ENCODE data around the gene PCDH9.

DNA sequence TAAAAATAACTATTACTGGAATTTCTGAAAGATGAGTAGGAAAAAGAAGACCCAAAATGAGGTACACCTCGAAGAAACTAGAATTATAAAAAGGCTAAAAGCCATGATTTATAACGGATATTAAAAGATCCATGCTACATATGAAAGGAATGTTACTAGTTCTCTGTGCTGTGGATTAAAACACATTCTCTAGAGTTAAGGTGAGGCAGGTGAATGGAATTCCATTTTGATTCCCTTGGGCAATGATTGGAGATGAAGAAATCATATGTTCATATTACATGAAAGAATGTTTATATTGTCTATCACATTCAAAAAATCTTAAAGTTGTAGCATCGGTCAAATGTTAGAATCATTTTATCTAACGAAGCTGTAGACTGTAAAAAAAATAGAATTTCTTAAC lies 783.7 kb downstream of the PCDH9 start:
- TF ChIP-seq POLR2AphosphoS5 (IDR thresholded peaks at IDR 0.05), result no peak
- TF ChIP-seq, protein P1, sequence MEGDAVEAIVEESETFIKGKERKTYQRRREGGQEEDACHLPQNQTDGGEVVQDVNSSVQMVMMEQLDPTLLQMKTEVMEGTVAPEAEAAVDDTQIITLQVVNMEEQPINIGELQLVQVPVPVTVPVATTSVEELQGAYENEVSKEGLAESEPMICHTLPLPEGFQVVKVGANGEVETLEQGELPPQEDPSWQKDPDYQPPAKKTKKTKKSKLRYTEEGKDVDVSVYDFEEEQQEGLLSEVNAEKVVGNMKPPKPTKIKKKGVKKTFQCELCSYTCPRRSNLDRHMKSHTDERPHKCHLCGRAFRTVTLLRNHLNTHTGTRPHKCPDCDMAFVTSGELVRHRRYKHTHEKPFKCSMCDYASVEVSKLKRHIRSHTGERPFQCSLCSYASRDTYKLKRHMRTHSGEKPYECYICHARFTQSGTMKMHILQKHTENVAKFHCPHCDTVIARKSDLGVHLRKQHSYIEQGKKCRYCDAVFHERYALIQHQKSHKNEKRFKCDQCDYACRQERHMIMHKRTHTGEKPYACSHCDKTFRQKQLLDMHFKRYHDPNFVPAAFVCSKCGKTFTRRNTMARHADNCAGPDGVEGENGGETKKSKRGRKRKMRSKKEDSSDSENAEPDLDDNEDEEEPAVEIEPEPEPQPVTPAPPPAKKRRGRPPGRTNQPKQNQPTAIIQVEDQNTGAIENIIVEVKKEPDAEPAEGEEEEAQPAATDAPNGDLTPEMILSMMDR (IDR thresholded peaks at IDR 0.05), result no peak
- TF ChIP-seq POLR2A (IDR thresholded peaks at IDR 0.05), result no peak
- no peak for TF ChIP-seq EP300 (IDR thresholded peaks at IDR 0.05)

Data from upper lobe of left lung (tissue), 4 donors.